Fibroblast of pulmonary artery (primary cell): ENCODE data around the gene ARHGAP33.

Experiments
- DNase-seq: peaks from one replicate; pipeline ENCODE4 v3.0.0-alpha.2; 2010; ENCODE audit warnings: low read depth
- H3K4me3 ChIP-seq: replicated peaks from 2 replicates; pipeline ENCODE4 v1.5.1; 2011; ENCODE audit warnings: low read depth, mild to moderate bottlenecking, control low read depth, low read length, moderate library complexity
- TF ChIP-seq, protein P1 (sequence below): IDR thresholded peaks from 2 replicates; pipeline ENCODE4 v1.5.1; 2011; ENCODE audit warnings: mild to moderate bottlenecking, control low read depth, low read length, inconsistent platforms; ENCODE audit errors: missing control alignments

Gene ARHGAP33

DNA sequence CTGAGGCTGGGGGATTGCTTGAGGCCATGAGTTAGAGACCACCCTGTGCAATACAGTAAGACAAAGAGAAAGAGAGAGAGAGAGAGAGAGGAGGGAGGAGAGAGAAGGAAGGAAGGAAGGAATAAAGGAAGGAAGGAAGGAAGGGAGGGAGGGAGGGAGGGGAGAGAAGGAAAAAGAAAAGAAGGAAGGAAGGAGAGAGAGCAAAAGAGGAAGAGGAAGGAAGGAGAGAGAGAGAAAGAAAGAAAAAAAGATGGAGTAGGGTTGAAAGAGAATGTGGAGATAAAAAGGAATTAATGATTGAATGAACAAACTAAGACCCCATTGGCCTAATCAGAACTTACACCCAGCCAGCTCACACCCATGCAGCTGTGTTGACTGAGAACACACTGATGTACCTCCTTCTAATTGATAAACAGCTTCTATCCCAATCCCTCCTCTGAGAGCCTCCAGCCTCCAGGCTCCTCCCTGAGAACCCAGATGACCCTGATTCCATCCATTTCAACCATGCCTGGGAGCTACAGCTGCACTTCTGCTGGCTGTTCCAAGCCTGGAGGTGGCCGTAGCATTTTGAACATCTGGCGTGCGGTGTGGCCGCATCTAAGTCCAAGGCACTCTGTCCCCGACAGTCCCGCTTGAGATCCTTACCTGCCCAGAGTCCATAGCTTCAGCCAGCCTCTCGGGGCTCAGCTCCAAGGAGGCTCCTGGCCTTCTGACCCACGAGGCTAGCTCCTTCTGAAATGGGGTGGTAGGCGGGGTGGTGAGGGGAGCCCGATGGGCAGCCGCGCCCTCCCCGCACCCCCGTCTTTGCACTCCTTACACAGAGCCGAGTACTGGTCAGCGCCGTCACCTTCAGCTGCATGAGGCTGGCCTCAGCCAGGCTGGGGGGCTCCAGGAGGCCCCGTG is 36.2 kb downstream of the ARHGAP33 start:
- TF ChIP-seq, protein P1, sequence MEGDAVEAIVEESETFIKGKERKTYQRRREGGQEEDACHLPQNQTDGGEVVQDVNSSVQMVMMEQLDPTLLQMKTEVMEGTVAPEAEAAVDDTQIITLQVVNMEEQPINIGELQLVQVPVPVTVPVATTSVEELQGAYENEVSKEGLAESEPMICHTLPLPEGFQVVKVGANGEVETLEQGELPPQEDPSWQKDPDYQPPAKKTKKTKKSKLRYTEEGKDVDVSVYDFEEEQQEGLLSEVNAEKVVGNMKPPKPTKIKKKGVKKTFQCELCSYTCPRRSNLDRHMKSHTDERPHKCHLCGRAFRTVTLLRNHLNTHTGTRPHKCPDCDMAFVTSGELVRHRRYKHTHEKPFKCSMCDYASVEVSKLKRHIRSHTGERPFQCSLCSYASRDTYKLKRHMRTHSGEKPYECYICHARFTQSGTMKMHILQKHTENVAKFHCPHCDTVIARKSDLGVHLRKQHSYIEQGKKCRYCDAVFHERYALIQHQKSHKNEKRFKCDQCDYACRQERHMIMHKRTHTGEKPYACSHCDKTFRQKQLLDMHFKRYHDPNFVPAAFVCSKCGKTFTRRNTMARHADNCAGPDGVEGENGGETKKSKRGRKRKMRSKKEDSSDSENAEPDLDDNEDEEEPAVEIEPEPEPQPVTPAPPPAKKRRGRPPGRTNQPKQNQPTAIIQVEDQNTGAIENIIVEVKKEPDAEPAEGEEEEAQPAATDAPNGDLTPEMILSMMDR: no peak
- no peak overlapping the region for H3K4me3 ChIP-seq

DNA sequence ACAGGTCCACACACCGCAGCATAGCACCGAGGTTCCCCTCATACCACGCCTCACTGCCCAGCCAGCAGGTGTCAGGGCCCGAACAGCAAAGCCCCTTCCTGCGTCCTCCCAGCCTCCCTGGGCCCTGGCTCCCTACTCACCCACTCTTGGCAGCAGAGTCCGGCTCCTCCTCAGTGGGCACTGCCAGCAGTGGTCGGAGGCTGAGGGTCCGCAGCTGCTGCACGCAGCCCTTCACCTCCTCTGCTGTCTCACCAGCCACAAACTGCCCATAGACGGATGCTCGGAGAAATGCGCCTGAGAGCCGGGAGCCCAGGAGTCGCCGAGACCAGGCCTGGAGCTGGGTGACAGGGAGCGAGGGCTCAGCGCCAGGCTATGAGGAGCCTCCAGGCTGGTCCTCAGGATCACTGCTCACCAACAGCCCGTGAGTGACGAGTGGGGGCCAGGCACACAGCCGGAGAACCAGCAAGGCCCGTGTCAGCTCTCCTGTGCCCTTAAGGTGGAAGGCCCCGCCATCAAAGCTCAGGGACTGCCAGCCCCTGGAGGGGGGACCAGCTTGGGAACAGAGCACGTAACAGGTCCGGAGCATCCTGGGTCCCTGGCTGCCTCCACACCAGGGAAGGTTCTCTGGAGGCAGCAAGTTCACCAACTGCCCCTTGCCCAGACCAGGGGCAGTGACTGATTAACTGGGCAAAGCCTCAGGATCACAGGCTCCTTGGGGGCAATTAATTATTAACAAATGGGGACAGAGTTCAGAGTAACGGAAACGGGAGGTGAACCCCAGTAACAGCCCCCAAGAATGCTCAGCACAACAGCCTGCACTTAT is 37.1 kb downstream of the ARHGAP33 start, which contains the start of gene PRODH2:
PRODH2 (minus strand) TSS at position 626 of the 823 bp plus-strand sequence; CDS start at position 586, 40 bp downstream.
- no peak for DNase-seq
- no peak within 1 kb of the TSS for H3K4me3 ChIP-seq
- TF ChIP-seq, protein P1: no peak

More for the DNA sequence above, 36.2 kb downstream of the ARHGAP33 start:
- no peak for DNase-seq

DNA sequence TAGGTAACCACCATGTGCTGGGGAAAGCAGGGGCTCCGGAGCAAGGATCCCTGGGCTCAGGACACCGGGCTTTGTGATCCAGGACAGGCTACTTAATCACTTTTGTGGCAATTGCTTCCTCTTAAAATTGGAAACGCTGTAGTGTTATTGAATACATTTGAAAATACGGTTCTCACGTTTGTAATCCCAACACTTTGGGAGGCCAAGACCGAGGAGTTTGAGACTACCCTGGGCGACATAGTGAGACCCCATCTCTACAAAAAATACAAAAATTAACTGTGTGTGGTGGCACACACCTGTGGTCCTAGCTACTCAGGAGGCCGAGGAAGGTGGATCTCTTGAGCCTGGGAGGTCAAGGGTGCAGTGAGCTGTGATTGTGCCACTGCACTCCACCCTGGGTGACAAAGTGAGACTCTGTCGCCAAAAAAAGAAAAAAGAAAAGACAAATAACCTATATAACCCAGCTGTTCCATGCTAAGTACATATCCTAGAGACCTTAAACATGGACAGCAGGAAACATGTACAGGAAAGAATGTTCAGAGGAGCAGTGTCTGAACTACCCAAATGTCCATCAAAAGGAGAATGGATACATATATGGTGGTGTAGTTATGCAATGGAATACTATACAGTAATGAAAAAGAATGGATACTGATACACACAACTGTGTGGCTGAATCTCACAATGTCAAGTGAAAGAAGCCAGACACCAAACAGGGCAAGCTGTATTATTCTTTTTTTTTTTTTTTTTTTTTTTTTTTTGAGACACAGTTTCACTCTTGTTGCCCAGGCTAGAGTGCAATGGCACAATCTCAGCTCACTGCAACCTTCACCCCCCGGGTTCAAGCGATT is 37.9 kb downstream of the ARHGAP33 start:
- H3K4me3 ChIP-seq: no peak overlapping the region
- no peak for DNase-seq
- TF ChIP-seq, protein P1: no peak

DNA sequence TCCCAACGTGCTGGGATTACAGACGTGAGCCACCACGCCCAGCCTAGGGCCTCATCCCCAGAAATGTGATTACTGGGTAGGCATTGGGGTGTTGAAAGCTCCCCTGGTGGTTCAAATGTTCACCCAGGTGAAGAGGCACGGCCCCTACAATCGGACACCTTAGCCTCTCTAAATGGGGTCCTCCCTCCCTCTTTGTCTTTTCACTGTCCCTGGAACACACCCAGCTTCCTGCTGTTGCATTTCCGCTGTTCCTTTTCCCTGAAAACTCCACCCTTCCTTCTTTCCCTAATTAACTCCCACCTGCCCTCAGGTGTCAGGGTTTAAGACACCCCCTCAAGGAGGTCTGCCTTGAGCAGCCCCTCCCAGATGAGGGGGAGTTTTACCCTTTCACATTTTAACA is 40.9 kb downstream of the ARHGAP33 start:
- TF ChIP-seq, protein P1: no peak
- DNase-seq: no peak
- H3K4me3 ChIP-seq: no peak overlapping the region

DNA sequence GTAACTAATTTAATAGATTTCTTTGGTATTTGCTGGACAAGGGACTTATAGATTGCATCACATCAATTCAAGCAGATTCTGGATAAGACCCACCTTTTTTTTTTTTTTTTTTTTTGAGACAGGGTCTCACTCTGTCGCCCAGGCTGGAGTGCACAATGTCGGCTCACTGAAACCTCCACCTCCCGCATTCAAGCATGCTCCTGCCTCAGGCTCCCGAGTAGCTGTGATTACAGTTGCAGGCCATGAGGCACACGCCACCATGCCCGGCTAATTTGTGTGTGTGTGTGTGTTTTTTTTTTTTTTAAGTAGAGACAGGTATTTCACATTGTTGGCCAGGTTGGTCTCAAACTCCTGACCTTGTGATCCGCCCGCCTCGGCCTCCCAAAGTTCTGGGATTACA is 41.5 kb downstream of the ARHGAP33 start:
- DNase-seq: no peak
- H3K4me3 ChIP-seq: no peak overlapping the region
- TF ChIP-seq, protein P1: no peak

DNA sequence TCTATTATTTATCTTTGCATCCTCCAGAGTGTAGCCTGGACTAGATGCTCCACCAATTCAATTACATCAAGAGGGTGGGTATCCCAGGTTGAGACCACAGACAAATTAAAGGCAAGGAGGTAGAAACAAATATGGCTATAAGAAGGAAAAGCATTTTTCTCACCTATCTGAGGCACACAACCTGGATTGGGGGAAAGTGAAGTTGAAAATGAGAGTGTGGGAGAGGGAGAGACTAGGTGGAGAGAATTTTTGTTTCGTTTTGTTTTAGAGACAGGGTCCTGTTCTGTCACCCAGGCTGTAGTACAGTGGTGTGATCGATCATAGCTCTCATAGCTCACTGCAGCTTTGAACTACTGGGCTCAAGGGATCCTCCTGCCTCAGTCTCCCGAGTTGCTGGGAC is 43.1 kb downstream of the ARHGAP33 start:
- no peak overlapping the region for H3K4me3 ChIP-seq
- TF ChIP-seq, protein P1: no peak
- no peak for DNase-seq
